Choroid plexus epithelial cell (primary cell): Measurements from ENCODE around the gene PPARD.

Source experiments
- DNase-seq: peaks from one replicate; pipeline ENCODE4 v3.0.0-alpha.2; 2010; ENCODE audit warnings: low read depth
- H3K4me3 ChIP-seq: 2 replicates; pipeline ENCODE4 v1.5.1; 2011; ENCODE audit warnings: low read depth, mild to moderate bottlenecking, control low read depth, low read length, moderate library complexity
- TF ChIP-seq, protein P1 (sequence below): conservative IDR thresholded peaks from 2 replicates; pipeline ENCODE4 v1.5.1; 2011; ENCODE audit warnings: low read depth, mild to moderate bottlenecking, control low read depth, inconsistent platforms, low read length, moderate library complexity

The PPARD gene

DNA sequence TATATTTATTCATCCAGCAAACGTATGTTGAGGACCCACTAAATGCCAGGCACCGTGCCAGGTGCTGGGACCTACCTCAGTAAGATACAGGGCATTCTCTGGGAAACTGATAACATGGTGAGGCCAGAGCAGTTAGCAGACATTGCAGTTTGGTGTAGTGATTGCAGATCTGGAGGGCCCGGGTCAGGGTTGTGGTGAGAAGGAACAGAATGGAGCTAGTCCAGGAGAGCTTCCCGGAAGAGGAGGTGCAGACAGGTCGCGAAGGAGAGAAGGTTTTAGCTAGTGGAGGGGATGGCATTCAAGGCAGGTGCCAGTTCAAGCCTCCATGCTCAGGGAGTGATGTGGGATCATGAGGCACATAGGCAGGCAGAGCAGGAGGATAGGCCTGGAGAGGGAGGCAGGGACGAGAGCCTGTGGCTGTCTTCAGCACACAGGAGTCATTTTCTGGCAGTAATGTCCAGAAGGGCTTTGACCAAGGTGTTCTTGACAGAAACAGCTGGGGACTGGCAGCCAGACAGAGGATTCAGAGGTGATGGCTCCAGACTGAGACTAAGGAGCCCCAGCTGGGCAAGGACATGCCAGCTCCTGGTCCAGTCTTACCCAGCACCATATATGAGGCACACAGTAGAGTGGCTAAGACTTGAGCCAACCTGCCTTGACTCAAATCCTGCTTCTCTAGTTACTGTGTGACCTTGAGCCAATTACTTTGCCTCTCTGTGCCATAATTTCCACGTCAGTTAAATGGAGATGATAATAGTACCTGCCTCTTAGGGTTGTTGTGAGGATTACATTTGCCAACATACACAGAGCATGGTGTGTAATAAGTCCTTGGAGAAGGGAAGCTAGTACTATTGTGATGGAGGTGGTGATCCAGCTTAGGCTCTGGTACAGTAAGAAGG, 61.4 kb downstream of the PPARD start:
- DNase-seq = no peak
- H3K4me3 ChIP-seq = no peak overlapping the region
- TF ChIP-seq, protein P1, sequence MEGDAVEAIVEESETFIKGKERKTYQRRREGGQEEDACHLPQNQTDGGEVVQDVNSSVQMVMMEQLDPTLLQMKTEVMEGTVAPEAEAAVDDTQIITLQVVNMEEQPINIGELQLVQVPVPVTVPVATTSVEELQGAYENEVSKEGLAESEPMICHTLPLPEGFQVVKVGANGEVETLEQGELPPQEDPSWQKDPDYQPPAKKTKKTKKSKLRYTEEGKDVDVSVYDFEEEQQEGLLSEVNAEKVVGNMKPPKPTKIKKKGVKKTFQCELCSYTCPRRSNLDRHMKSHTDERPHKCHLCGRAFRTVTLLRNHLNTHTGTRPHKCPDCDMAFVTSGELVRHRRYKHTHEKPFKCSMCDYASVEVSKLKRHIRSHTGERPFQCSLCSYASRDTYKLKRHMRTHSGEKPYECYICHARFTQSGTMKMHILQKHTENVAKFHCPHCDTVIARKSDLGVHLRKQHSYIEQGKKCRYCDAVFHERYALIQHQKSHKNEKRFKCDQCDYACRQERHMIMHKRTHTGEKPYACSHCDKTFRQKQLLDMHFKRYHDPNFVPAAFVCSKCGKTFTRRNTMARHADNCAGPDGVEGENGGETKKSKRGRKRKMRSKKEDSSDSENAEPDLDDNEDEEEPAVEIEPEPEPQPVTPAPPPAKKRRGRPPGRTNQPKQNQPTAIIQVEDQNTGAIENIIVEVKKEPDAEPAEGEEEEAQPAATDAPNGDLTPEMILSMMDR = no peak

DNA sequence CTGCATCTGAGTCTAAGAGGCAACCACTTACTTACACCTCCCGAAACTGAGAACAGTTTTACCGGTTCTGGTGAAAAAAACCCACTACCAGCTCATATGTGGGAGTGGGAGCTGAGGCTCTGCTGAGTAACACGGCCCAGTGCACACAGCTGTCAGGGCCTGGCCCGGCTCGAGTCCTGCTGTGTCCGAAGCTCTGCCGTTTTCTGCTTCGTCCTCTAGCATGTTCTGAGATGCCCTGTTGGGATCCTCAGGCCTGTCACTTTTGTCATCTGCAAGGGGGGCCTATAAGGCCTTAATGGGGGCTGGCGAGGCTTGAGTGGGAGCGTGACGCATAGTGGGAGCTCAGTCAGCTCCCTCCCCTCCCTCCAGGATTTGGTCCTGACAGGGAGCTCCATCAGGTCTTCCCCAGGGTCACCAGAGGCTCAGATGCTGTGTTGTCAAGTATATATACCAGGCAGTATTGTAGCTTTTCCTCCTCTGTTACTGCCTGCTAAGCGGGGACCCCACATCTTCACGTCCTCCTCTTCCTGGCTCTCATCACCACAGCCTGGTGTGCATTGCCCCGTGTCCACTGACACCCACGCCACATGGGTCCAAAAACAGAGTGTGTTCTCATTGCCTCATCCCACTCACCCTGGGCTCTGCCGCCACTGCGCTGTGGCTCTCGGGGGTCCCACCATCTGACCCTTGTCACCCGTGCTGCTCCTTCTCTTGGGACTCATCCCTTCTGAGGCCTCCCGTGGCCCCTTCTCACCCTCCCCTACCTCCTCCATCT, 64.5 kb downstream of the PPARD start:
- H3K4me3 ChIP-seq = no peak overlapping the region
- DNase-seq = no peak
- TF ChIP-seq, protein P1 = no peak

DNA sequence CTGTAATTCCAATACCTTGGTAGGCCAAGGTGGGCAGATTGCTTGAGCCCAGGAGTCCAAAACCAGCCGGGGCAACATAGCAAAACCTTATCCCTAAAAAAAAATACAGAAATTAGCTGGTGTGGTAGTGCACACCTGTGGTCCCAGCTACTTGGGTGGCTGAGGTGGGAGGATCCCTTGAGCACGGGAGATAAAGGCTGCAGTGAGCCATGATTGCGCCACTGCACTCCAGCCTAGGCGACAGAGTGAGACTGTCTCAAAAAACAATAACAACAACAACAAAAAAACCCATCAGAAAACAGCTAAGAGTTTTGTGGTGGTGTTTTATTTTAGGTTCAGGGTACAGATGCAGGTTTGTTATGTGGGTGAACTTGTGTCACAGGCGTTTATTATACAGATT, 66.9 kb downstream of the PPARD start:
- DNase-seq = no peak
- TF ChIP-seq, protein P1 = no peak
- no peak overlapping the region for H3K4me3 ChIP-seq

DNA sequence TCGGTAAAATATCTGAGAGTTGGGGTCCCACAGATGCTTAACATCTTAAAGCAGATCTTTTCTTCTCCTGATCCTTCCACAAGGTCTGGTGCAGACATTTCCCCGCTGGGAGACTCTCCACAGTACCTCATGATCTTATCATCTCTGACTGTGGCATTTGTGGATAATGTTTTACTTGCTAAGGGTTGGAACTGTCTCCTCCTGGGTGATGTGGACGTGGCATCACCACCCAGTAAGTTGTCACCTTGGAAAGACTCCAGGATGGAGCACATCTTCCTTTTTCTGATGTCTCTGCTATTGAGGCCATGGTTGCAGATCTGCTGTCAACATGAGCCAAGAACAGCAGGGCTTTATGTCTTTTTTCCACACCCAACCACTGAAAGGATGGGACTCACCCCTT, 67.8 kb downstream of the PPARD start:
- DNase-seq = no peak
- TF ChIP-seq, protein P1 = no peak
- no peak overlapping the region for H3K4me3 ChIP-seq

DNA sequence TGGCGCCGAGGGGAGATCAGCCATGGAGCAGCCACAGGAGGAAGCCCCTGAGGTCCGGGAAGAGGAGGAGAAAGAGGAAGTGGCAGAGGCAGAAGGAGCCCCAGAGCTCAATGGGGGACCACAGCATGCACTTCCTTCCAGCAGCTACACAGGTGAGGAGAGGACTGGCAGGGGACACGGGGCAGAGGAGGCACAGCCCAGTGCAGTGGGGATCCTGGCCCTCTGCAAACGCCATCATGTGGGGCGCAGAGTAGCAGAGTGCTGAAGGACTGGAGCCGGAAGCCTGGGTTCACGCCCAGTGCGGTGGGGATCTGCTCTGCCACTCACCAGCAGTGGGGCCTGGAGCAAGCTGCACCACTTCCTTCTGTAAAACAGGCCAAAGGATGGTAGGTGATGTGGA, 68.7 kb downstream of the PPARD start:
- H3K4me3 ChIP-seq = no peak overlapping the region
- TF ChIP-seq, protein P1 = no peak
- no peak for DNase-seq

DNA sequence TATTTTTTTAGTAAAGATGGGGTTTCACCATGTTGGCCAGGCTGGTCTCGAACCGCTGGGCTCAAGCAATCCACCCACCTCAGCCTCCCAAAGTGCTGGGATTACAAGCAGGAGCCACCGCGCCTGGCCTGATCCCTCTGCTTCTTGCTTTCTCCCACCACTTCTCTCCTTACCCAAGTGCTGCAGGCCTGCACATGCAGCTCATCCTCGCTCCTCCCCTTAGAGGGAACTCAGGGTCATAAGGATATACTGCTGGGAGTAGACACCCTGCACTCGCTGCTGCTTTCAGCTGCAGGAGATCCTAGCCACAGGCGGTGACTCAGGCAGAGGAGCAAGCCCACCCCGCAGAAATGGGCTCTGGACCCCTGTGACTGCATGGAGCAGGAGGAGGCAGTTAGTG, 69.7 kb downstream of the PPARD start:
- no peak overlapping the region for H3K4me3 ChIP-seq
- TF ChIP-seq, protein P1 = no peak
- no peak for DNase-seq
